Activated CD8-positive, alpha-beta memory T cell treated with anti-CD3 and anti-CD28 coated beads for 1 hour (primary cell): Measurements from ENCODE around the gene IER5.

Experiments
- DNase-seq, 2 donors: peaks; one replicate each; pipeline ENCODE4 v3.0.0-alpha.2; 2020; ENCODE audit warnings: low read depth in 1 of 2; ENCODE audit errors: extremely low read depth in 1 of 2

IER5 gene

DNA sequence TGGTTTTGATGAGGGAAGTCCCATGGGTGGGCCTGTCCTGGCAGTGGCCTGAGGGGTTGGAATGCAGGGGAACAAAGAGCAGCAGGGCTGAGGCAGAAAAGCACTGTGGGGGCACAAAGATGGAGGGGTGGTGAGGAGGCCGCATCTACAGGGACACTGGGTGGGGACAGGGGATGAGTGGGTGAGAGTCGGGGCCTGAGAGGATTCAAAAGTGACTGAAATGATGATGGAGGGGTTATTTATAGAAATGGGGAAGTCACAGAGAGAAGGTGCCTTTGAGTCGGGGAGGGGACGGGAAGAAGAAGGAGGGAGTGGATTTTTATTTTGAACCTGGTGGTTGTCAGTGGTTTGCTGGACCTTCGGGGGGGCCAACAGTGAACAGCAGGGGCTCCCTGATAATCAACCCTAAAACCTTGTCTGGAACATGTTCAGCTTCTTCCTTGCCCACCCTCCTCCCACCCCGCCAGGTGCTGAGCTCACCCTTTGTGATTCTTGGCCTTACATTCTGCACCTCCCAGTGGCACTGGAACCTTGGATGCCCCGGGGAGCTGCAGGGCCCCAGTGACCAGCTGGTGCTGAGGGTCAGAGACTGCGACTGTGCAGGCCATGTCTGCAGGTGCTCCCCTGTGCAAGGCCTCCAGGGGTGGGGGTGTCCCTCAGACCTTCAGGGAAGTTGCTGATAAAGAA, 42.9 kb downstream of the IER5 start:
- no peak for DNase-seq

DNA sequence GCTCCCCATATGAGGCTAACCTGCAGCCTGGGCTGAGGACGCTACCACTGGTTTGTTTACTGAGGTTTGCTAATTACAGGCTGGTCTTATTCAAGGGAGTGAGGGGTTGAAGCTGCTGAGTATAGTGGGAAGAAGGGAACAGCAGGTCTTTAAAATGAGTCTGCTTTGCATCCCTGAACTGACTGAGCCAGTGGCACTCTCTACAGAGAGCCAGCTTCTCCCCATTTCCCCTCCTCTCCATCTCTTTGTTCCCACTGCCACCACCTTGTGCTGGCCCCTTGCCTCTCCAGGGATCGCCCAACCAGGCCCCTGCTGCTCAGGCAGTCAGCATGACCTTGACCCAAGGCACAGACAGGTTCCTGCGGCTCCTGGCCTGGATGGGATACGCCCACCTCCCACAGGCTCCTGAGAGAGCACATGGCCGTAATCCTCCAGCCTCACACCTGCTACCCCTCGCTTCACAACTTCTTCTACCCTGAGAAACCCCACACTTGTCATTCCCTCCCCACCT, 45.0 kb downstream of the IER5 start:
- DNase-seq: no peak

DNA sequence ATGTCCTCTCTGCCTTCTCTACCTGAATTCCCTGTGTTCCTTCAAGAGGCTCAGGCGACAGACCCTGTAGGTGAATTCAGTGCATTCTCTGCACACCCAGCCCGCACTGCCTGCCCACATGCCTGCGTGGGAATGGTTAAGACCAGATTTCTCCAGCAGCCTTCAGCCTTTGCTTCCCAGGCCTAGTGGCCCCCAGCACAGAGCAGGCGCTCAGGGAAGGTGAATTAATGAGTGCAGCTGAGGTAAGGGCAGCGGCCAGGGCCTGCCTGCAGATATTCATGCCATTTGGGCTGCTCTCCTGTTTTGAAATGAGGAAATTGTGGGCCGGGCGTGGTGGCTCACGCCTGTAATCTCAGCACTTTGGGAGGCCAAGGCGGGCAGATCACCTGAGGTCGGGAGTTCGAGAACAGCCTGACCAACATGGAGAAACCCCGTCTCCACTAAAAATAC, 45.5 kb downstream of the IER5 start:
- no peak for DNase-seq

DNA sequence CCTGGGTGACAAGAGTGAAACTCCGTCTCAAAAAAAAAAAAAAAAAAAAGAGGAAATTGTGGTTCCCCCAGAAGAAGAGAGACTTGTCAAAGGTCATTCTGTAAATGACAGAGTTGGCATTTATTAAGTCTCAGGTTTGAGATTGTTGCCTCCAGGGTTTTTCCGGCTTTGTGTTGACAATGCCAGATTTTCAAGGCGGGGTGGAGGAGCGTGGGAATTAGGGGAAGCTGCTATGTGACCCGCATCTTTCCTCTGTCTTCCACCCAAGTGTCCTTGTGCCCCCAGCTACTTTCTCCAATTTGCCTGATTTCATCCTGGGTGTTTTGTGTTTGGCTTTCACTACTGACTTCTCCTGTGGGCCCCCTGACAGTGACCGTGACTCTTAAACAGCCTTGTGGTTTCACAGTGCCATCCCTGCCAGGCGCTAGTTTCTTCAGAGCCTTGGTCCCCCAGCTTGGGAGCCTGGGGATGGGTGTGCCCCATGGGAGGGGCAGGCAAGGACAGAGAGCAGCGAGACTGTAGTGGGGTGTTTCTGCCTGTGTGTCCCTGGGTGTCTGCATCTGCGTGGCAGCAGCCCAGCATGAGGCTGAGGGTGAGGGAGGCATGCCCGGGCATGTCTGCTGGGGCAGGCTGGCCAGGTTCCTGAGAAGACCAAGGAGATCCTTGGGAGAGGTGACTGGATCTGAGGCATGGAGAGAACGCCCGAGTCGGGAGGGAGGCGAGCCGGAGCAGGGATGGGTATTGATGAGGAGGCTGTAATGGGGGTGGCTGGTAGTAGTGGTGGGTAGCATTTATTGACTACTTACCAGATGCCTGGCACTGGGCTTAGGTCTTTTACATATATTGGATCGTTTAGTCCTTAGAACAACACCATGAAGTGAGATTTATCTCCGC, 46.3 kb downstream of the IER5 start:
- no peak for DNase-seq

DNA sequence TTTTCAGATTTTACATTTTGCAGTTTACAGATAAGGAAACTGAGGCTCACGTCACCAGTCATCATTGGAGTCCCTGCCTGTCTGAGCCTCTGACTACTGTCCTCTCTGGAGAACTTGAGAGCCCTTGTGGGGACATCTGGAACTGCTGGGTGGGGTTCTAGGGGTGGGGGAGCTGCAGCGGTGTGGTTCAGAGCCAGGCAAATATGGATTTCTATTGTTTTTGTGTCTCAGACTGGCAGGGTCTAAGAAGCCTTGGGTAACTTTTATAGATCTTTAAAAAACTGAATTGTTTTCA, 46.9 kb downstream of the IER5 start:
- DNase-seq: no peak

DNA sequence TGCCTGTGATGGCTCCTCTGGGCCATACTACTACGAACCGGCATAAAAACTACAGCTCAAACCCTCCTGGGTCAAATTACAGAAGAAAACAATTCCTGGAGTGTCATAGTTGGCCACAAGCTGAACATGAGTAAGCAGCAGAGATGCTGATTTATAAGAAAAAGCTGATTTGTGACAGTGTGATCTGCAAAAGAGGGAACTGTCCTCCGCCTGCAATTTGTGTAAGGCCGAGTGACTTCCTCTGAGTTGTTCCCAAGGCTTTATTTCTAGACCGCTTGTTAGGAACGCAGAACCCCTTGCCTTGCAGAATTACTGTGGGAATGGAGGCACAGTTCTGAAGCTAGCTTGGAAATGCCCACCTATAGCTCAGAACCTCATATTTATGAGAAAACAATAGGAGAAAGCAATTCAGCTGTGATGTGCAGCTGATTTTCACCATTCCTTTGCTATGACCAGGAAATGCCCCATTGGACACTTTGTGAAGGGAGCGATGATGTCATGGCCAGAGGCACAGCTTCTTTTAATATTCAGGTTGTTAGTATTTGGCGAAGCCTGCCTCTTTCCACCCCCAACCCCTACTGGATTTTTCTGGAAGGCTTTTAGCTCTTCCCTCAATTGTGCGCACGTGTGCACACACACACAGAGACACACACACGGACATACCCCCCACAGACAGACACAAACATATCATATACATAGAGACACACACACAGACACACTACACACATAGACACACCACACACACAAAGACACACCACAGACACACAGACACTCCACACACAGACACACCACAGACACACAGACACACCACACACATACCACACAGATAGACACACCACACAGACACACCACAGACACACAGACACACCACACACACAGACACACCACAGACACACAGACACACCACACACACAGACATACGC, 47.6 kb downstream of the IER5 start:
- no peak for DNase-seq

DNA sequence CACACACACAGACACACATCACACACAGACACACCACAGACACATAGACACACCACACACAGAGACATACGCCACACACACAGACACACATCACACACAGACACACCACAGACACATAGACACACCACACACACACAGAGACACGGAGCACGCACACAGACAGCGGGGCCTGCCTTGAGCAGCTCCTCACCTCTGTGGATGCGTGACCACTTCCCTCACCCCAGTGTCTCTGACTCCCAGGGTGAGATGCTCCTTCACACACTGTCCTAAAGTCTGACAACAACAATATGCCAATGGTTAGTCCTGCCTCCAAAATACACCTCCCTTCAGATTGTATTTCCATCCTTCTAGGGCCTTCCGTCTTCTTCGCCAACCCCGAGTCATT, 48.2 kb downstream of the IER5 start:
- DNase-seq: no peak

DNA sequence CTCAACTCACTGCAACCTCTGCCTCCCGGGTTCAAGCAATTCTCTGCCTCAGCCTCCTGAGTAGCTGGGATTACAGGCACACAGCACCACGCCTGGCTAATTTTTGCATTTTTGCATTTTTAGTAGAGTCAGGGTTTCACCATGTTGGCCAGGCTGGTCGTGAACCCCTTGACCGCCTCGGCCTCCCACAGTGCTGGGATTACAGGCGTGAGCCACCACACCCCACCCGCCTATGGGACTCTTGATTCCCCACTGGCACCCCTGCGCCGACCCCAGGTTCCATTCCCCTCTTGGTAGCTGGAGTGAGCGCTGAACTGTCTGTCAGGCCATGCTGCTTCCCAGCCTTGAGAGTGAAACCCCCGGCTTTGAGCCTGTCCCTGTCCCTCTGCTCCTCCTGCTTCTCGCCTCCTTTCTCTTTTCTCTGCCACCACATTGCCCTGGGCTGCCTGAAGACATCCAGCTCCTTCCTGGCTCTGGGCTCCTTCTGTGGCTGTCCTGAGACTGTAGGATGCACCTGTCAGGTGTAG, 48.8 kb downstream of the IER5 start:
- DNase-seq: no peak

DNA sequence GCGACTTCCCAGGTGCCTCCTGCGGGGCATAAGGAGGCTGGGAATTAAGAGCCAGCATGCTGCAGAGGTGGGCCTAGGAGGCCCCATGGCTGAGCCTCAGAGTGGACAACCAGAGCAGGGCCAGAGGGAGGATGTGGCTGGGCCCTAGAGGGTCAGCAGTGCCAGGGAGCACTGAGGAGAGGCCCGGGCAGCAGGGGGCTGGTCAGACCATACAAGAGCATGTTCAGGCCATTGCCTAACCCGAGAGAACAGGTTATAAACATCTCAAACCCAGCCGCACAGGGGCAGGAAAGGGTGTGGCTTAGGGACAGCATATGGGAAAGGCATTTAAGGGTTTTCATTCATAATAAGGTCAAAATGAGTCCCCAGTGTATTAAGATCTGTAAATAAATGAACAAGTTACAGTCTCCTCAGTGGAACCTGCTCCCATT, 51.1 kb downstream of the IER5 start:
- DNase-seq: no peak

DNA sequence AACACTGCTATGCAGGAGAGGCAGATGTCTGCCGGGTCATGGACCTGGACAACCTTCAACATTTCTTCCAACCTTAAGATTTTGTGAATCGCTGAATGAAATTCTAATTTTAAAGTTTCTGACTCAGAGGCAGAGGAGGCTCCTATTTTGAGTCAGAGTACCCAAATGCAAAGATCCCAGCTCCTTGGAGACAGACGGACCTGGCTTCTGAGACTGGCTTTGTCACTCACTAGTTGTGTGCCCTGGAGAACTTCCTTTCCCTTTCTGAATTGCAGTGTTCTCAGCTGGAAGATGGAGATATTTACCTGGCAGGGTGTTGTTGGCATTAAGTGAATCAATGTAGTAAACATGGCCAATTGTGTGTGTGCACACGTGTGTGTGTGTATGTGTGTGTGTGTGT, 51.9 kb downstream of the IER5 start:
- no peak for DNase-seq

DNA sequence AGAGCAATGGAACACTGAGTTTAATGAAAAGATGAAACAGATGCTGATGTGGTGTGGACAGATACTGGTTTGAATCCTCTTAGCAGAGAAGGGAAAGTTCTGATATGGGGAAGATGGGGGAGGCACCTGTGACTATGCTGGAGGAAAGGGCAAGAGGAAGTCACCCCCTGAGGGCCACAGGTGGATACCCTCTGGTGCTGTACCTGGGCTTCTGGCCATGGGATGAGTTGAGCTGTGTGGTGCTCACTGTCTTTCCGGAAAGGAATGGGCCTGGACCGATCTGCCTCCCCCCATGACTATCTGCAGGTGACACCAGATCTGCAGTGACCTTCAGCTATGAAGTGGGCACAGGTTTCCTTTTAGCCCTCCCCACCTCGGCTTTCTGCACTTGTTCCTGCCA, 52.4 kb downstream of the IER5 start:
- DNase-seq: no peak

DNA sequence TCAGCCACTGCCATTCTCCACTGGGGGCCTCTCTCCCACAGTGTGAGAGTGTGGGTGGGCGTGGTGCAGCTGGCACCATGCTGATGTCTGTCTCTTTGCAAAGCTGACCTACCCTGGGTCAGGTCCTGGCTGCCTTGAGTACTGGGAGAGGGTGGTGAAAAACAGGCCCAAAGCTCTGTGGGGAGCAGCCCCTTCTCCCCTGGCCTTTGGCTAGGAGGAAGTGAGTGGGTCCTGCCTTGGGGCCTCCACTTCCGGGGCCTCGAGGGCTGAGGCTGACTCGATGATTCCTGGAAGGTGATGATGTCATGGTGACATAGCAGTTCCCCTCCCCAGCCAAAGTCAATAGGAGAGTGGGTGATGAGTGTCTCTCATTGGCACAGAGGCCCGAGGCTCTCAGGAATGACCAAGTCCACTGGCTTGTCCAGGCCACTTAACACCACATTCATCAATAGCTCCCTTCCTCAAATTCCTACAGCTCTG, 53.0 kb downstream of the IER5 start:
- no peak for DNase-seq
